HepG2 (cell line): ENCODE results near the gene TOX4. TPM values are rescaled to one million over a fixed set of nuclear protein-coding genes. Genes with fewer than 3 reads are reported as not detected.

Experiments used
- ATF3 ChIP-seq: sonication (generic); formaldehyde crosslinking; IDR thresholded peaks from 2 replicates; pipeline ENCODE4 v1.4.0; 2020; ENCODE audit warnings: missing genetic modification reagents
- BCL6 ChIP-seq: IDR thresholded peaks from 2 replicates; pipeline ENCODE4 v1.6.1; 2016; ENCODE audit warnings: missing genetic modification reagents, missing compliant biosample characterization
- CEBPG ChIP-seq: IDR thresholded peaks from 2 replicates; pipeline ENCODE4 v1.6.1; 2016
- CHD2 ChIP-seq: IDR thresholded peaks from 2 replicates; pipeline ENCODE4 v1.6.1; 2011; ENCODE audit warnings: low read depth, low read length, improper control_type of control experiment
- FOXK1 ChIP-seq: sonication (generic); formaldehyde crosslinking; IDR thresholded peaks from 2 replicates; pipeline ENCODE4 v1.4.0; 2020; ENCODE audit warnings: low read depth, missing genetic modification reagents, borderline replicate concordance
- FOXK2 ChIP-seq: fragments of 450-650 bp; IDR thresholded peaks from 2 replicates; pipeline ENCODE4 v1.6.1; 2016
- HMG20B ChIP-seq: conservative IDR thresholded peaks from 2 replicates; pipeline ENCODE4 v1.6.1; 2016; ENCODE audit warnings: missing genetic modification reagents, missing compliant biosample characterization
- HNF1A ChIP-seq, 2 experiments: sonication (generic) in 1 of 2; formaldehyde crosslinking in 1 of 2; IDR thresholded peaks; 2 replicates each; pipeline versions ENCODE4 v1.4.0 to v1.6.1; 2016 to 2020; ENCODE audit warnings: borderline replicate concordance in 1 of 2, low read depth in 1 of 2, mild to moderate bottlenecking in 1 of 2, missing genetic modification reagents in 1 of 2
- HOXA3 ChIP-seq: sonication (generic); formaldehyde crosslinking; IDR thresholded peaks from 2 replicates; pipeline ENCODE4 v1.5.0; 2020; ENCODE audit warnings: missing genetic modification reagents
- KAT2B ChIP-seq: fragments of 150-350 bp; IDR thresholded peaks from 2 replicates; pipeline ENCODE4 v1.6.1; 2014; ENCODE audit warnings: low read depth, low read length, borderline replicate concordance
- KLF16 ChIP-seq, 2 experiments: sonication (generic) in 1 of 2; formaldehyde crosslinking in 1 of 2; IDR thresholded peaks; 2 replicates each; pipeline versions ENCODE4 v1.6.1 to v1.8.0; 2016 to 2023; ENCODE audit warnings: missing genetic modification reagents in 2 of 2, missing compliant biosample characterization in 1 of 2
- POLR2A ChIP-seq, 2 experiments: IDR thresholded peaks; 2 replicates each; pipeline ENCODE4 v1.6.1; 2011; ENCODE audit warnings: low read depth in 2 of 2, low read length in 2 of 2, mild to moderate bottlenecking in 1 of 2, moderate library complexity in 1 of 2; ENCODE audit not compliant: insufficient read depth in 1 of 2
- SAFB2 ChIP-seq: sonication (generic); formaldehyde crosslinking; IDR thresholded peaks from 2 replicates; pipeline ENCODE4 v1.5.1; 2020; ENCODE audit warnings: missing genetic modification reagents, low read depth, mild to moderate bottlenecking, borderline replicate concordance
- TRIM22 ChIP-seq: fragments of 450-650 bp; IDR thresholded peaks from 2 replicates; pipeline ENCODE4 v1.6.1; 2017
- YEATS2 ChIP-seq: sonication (generic); formaldehyde crosslinking; IDR thresholded peaks from 2 replicates; pipeline ENCODE4 v1.4.0; 2020; ENCODE audit warnings: missing genetic modification reagents, borderline replicate concordance
- ZKSCAN1 ChIP-seq: fragments of 150-350 bp; IDR thresholded peaks from 2 replicates; pipeline ENCODE4 v1.6.1; 2014; ENCODE audit warnings: low read length
- ZMAT5 ChIP-seq: sonication (generic); formaldehyde crosslinking; IDR thresholded peaks from 2 replicates; pipeline ENCODE4 v1.5.0; 2020; ENCODE audit warnings: mild to moderate bottlenecking, low read depth, missing genetic modification reagents, borderline replicate concordance
- ZNF33A ChIP-seq: sonication (generic); formaldehyde crosslinking; IDR thresholded peaks from 2 replicates; pipeline ENCODE4 v1.5.1; 2020; ENCODE audit warnings: missing genetic modification reagents, mild to moderate bottlenecking, moderate library complexity, borderline replicate concordance
- ZNF431 ChIP-seq: sonication (generic); formaldehyde crosslinking; IDR thresholded peaks from 2 replicates; pipeline ENCODE4 v1.9.0; 2022; ENCODE audit warnings: missing genetic modification reagents, low read depth, mild to moderate bottlenecking, borderline replicate concordance
- ZNF597 ChIP-seq: sonication (generic); formaldehyde crosslinking; IDR thresholded peaks from 2 replicates; pipeline ENCODE4 v1.5.0; 2020; ENCODE audit warnings: missing genetic modification reagents
- ZNF652 ChIP-seq: IDR thresholded peaks from 2 replicates; pipeline ENCODE4 v1.6.1; 2016; ENCODE audit warnings: low read depth, borderline replicate concordance
- ZNF773 ChIP-seq: sonication (generic); formaldehyde crosslinking; IDR thresholded peaks from 2 replicates; pipeline ENCODE4 v1.4.0; 2020; ENCODE audit warnings: missing genetic modification reagents, borderline replicate concordance
- ZNF891 ChIP-seq: sonication (generic); formaldehyde crosslinking; IDR thresholded peaks from 2 replicates; pipeline ENCODE4 v1.5.0; 2020; ENCODE audit warnings: mild to moderate bottlenecking, missing genetic modification reagents
- polyA plus RNA-seq, 8 experiments: library from polyadenylated mRNA; depleted of rRNA in 3 of 8; stranded (reverse) in 7 of 8; unstranded in 1 of 8; fragments of >200 nt; fragmentation: Illumina TruSeq in 4 of 8; extraction: Trizol in 4 of 8; gene quantifications; 2 replicates each; pipeline versions ENCODE4 v1.2.1 to v1.2.3, GENCODE V29; 2011 to 2016; ENCODE audit warnings: low read depth in 4 of 8, missing spikeins in 1 of 8, mixed read lengths in 1 of 8; ENCODE audit not compliant: insufficient read depth in 1 of 8
- total RNA-seq, 5 experiments: library from RNA; depleted of rRNA; stranded (reverse); fragments of >200 nt; fragmentation: Illumina TruSeq; extraction: Trizol; gene quantifications; 2 replicates each; pipeline ENCODE4 v1.2.3, GENCODE V29; 2016; ENCODE audit warnings: low read depth in 1 of 5

Gene TOX4
- total and polyA plus RNA-seq, 2 of the 13 experiments (the other 11 are each of a cell fraction or from before 2014, with no cell fraction given): 71.8 to 163 TPM

GRCh38 chr14:21476925-21477681 lies at the start of gene TOX4, which contains the start of gene RAB2B (continued):
- TF ChIP-seq ZNF891 (CRISPR knock-in tag) (peak; percentile 74; the same call in 1 of the 2 replicates), TRIM22 (no peak), CEBPG (CRISPR knock-in tag) (peak; percentile 24; the same call in 1 of the 2 replicates), ZNF33A (CRISPR knock-in tag) (no peak), BCL6 (peak; percentile 70), HOXA3 (CRISPR knock-in tag) (peak; percentile 96), HNF1A (IDR thresholded peaks at IDR 0.05; ENCODE audit: low read depth) (peak; percentile 63; the same call in 1 of the 2 replicates), HNF1A (CRISPR knock-in tag; IDR thresholded peaks at IDR 0.05; ENCODE audit: borderline replicate concordance) (peak; percentile 77; the same call in 1 of the 2 replicates), ATF3 (CRISPR knock-in tag) (0 out of 2 replicates have a peak, but pooled peaks have one; percentile 36), ZKSCAN1 (peak; percentile 76), SAFB2 (CRISPR knock-in tag) (peak; percentile 75; the same call in 1 of the 2 replicates), KLF16 (CRISPR knock-in tag; IDR thresholded peaks at IDR 0.05) (peak in 1 of 2 experiments; percentile 97; a peak in 2 of 4 replicates), ZMAT5 (no peak), FOXK2 (peak; percentile 60; the same call in 1 of the 2 replicates), ZNF597 (CRISPR knock-in tag) (no peak), POLR2A (IDR thresholded peaks at IDR 0.05; ENCODE audit: insufficient read depth in 1 of 2, low read depth in 2 of 2, low read length in 2 of 2) (peak; percentile 85 to 88), KAT2B (no peak), CHD2 (0 out of 2 replicates have a peak, but pooled peaks have one; percentile 56), ZNF431 (CRISPR knock-in tag) (0 out of 2 replicates have a peak, but pooled peaks have one; percentile 62), YEATS2 (peak; percentile 98), FOXK1 (CRISPR knock-in tag) (peak; percentile 98), ZNF652 (CRISPR knock-in tag) (peak; percentile 11), ZNF773 (peak; percentile 75; the same call in 1 of the 2 replicates), HMG20B (peak; percentile 37; the same call in 1 of the 2 replicates)
